Sigmoid colon (tissue), 7 donors: ENCODE results near the gene ATOSB. TPM values are rescaled to one million over a fixed set of nuclear protein-coding genes. Genes with fewer than 3 reads are reported as not detected.

Source experiments
- DNase-seq: peaks from one replicate; pipeline ENCODE4 v3.0.0-alpha.2; 2019
- H3K27ac ChIP-seq, 4 donors: fragments of 200-600 bp; sonication (generic); one replicate each; pipeline ENCODE4 v1.5.1; 2016 to 2019; ENCODE audit warnings: mild to moderate bottlenecking in 1 of 4
- H3K27me3 ChIP-seq, 3 donors: fragments of 200-600 bp; sonication (generic); one replicate each; pipeline ENCODE4 v1.5.1; 2019; ENCODE audit warnings: mild to moderate bottlenecking in 1 of 3
- H3K36me3 ChIP-seq, 4 donors: fragments of 200-600 bp; sonication (generic); one replicate each; pipeline ENCODE4 v1.5.1; 2016 to 2019
- H3K4me1 ChIP-seq, 4 donors: fragments of 200-600 bp; sonication (generic); one replicate each; pipeline ENCODE4 v1.5.1; 2017 to 2019
- H3K4me3 ChIP-seq, 4 donors: fragments of 200-600 bp; sonication (generic); one replicate each; pipeline ENCODE4 v1.5.1; 2017 to 2019; ENCODE audit warnings: mild to moderate bottlenecking in 2 of 4, moderate library complexity in 1 of 4
- H3K9me3 ChIP-seq, 4 donors: fragments of 200-600 bp in 3 of 4; sonication (generic) in 3 of 4; one replicate each; pipeline versions ENCODE4 v1.5.1 to v1.6.1; 2013 to 2019
- CTCF ChIP-seq, 4 experiments: fragments of 450-650 bp in 3 of 4; fragments of 200-600 bp in 1 of 4; IDR thresholded peaks; one replicate each; pipeline ENCODE4 v1.5.1; 2016 to 2019; ENCODE audit warnings: antibody characterized with exemption in 4 of 4, mild to moderate bottlenecking in 3 of 4, moderate library complexity in 2 of 4
- EP300 ChIP-seq, 4 donors: sonication (generic); formaldehyde crosslinking; IDR thresholded peaks; one replicate each; pipeline ENCODE4 v1.6.1; 2017; ENCODE audit warnings: antibody characterized with exemption in 4 of 4
- POLR2A ChIP-seq, 2 donors: fragments of 450-650 bp; IDR thresholded peaks; one replicate each; pipeline ENCODE4 v1.6.1; 2016; ENCODE audit warnings: antibody characterized with exemption in 2 of 2, mild to moderate bottlenecking in 2 of 2, moderate library complexity in 2 of 2
- POLR2AphosphoS5 ChIP-seq, 4 donors: sonication (generic); formaldehyde crosslinking; IDR thresholded peaks; one replicate each; pipeline ENCODE4 v1.6.1; 2017; ENCODE audit warnings: antibody characterized with exemption in 4 of 4
- WGBS, 2 donors: extraction: QIAGEN DNeasy Blood & Tissue Kit; methylation state at CpG; one replicate each; pipeline ENCODE4 v1.1.7; 2013; 5-methylcytosine and 5-hydroxymethylcytosine counted together
- intact Hi-C: fragments of 100-400 bp; cut with DNase I; formaldehyde crosslinking; loops from one replicate; pipeline ENCODE4 v1.15.1; 2023
- polyA plus RNA-seq, 3 donors: library from polyadenylated mRNA; stranded (reverse); fragments of 200-250 nt; gene quantifications; one replicate each; pipeline ENCODE4 v1.2.3, GENCODE V29; 2013
- total RNA-seq, 4 donors: library from RNA; depleted of rRNA; stranded (reverse); fragments of >200 nt; gene quantifications; one replicate each; pipeline ENCODE4 v1.1.0, GENCODE V29; 2016
- donor health status: healthy with polysubstance abuse.
- donor health status: Bipolar disorder and iron deficiency.
- donor health status: healthy.

The ATOSB gene
- total and polyA plus RNA-seq, 7 donors = 10.5 to 27.3 (median 19.4) TPM

GRCh38 chr9:35142037-35142436, 26.4 kb upstream of the ATOSB start:
- no peak overlapping the region for H3K27ac ChIP-seq
- intact Hi-C loops = no loop called here
- TF ChIP-seq EP300 (IDR thresholded peaks at IDR 0.05) (no peak), POLR2AphosphoS5 (IDR thresholded peaks at IDR 0.05) (no peak), POLR2A (IDR thresholded peaks at IDR 0.05) (no peak), CTCF (IDR thresholded peaks at IDR 0.05) (no peak)
- WGBS, 2 donors = 92% methylated on average over 5 of the region's 5 CpGs
- H3K27me3 ChIP-seq = no peaks in the 10 kb centered on the region
- H3K9me3 ChIP-seq = peaks cover 3 to 19% (median 7%) of the 10 kb centered on the region in 4 donors
- no peaks in the 10 kb centered on the region for H3K36me3 ChIP-seq
- DNase-seq = no peak
- no peak overlapping the region for H3K4me3 ChIP-seq
- no peaks in the 10 kb centered on the region for H3K4me1 ChIP-seq

GRCh38 chr9:35140093-35140492, 24.4 kb upstream of the ATOSB start:
- intact Hi-C loops = no loop called here
- no peak for DNase-seq
- H3K4me1 ChIP-seq = no peaks in the 10 kb centered on the region
- H3K4me3 ChIP-seq = no peak overlapping the region
- TF ChIP-seq POLR2AphosphoS5 (IDR thresholded peaks at IDR 0.05) (no peak), POLR2A (IDR thresholded peaks at IDR 0.05) (no peak), CTCF (IDR thresholded peaks at IDR 0.05) (no peak), EP300 (IDR thresholded peaks at IDR 0.05) (no peak)
- 90 to 94% methylated on average over 2 of the region's 2 CpGs for WGBS, 2 donors
- no peak overlapping the region for H3K27ac ChIP-seq
- no peaks in the 10 kb centered on the region for H3K36me3 ChIP-seq
- H3K27me3 ChIP-seq = no peaks in the 10 kb centered on the region
- peaks cover 3 to 19% (median 6%) of the 10 kb centered on the region in 4 donors for H3K9me3 ChIP-seq

GRCh38 chr9:35136866-35137265, 21.2 kb upstream of the ATOSB start:
- no peak overlapping the region for H3K4me3 ChIP-seq
- H3K27me3 ChIP-seq = no peaks in the 10 kb centered on the region
- H3K4me1 ChIP-seq = no peaks in the 10 kb centered on the region
- 91% methylated on average over 8 of the region's 8 CpGs for WGBS, 2 donors
- H3K9me3 ChIP-seq = peaks cover 0 to 8% (median under 1%) of the 10 kb centered on the region in 4 donors
- H3K27ac ChIP-seq = no peak overlapping the region
- TF ChIP-seq POLR2AphosphoS5 (IDR thresholded peaks at IDR 0.05) (no peak), CTCF (IDR thresholded peaks at IDR 0.05) (no peak), EP300 (IDR thresholded peaks at IDR 0.05) (no peak), POLR2A (IDR thresholded peaks at IDR 0.05) (no peak)
- H3K36me3 ChIP-seq = no peaks in the 10 kb centered on the region
- DNase-seq = no peak
- intact Hi-C loops = no loop called here

GRCh38 chr9:35135988-35136387, 20.3 kb upstream of the ATOSB start:
- H3K4me1 ChIP-seq = no peaks in the 10 kb centered on the region
- WGBS, 2 donors = 92 to 93% methylated on average over 7 of the region's 7 CpGs
- H3K4me3 ChIP-seq = no peak overlapping the region
- H3K27ac ChIP-seq = no peak overlapping the region
- peaks cover 0 to 3% (median 0%) of the 10 kb centered on the region in 4 donors for H3K9me3 ChIP-seq
- no peak for TF ChIP-seq POLR2A (IDR thresholded peaks at IDR 0.05)
- TF ChIP-seq EP300 (IDR thresholded peaks at IDR 0.05) = no peak
- no peak for TF ChIP-seq CTCF (IDR thresholded peaks at IDR 0.05)
- no peak for TF ChIP-seq POLR2AphosphoS5 (IDR thresholded peaks at IDR 0.05)
- H3K36me3 ChIP-seq = no peaks in the 10 kb centered on the region
- no peaks in the 10 kb centered on the region for H3K27me3 ChIP-seq
- no peak for DNase-seq
- intact Hi-C loops = no loop called here

- no peak for DNase-seq
- Histone ChIP-seq H3K4me3 (no peak overlapping the region), H3K4me1 (no peaks in the 10 kb centered on the region), H3K27me3 (no peaks in the 10 kb centered on the region), H3K36me3 (no peaks in the 10 kb centered on the region), H3K9me3 (no peaks in the 10 kb centered on the region), H3K27ac (no peak overlapping the region)
- 85 to 88% methylated on average over 6 of the region's 6 CpGs for WGBS, 2 donors
- intact Hi-C loops = no loop called here
- TF ChIP-seq POLR2AphosphoS5 (IDR thresholded peaks at IDR 0.05) (no peak), EP300 (IDR thresholded peaks at IDR 0.05) (no peak), POLR2A (IDR thresholded peaks at IDR 0.05) (no peak), CTCF (IDR thresholded peaks at IDR 0.05) (no peak)
Measured at GRCh38 chr9:35134920-35135319, 19.3 kb upstream of the ATOSB start.
